Stimulated activated CD8-positive, alpha-beta memory T cell treated with anti-CD3 and anti-CD28 coated beads, Interleukin-15, amount 100 ng/mL, for 24 hours (primary cell): ENCODE data around the gene JAK3.

Source experiments
- DNase-seq: peaks from one replicate; pipeline ENCODE4 v3.0.0-alpha.2; 2020; ENCODE audit warnings: low read depth

The JAK3 gene

GRCh38 chr19:17840019-17840418, 7.8 kb downstream of the JAK3 start:
- DNase-seq = no peak

- DNase-seq = no peak
Observed at GRCh38 chr19:17837972-17838371, 9.8 kb downstream of the JAK3 start.

- DNase-seq = no peak
Observed at GRCh38 chr19:17836530-17836929, 11.3 kb downstream of the JAK3 start.

- no peak for DNase-seq
Observed at GRCh38 chr19:17835182-17836006, 12.4 kb downstream of the JAK3 start.

GRCh38 chr19:17834350-17835181, 13.2 kb downstream of the JAK3 start:
- no peak for DNase-seq

- DNase-seq = no peak
Observed at GRCh38 chr19:17832443-17833208, 15.2 kb downstream of the JAK3 start.

GRCh38 chr19:17831419-17831888, 16.3 kb downstream of the JAK3 start:
- no peak for DNase-seq

- DNase-seq = peak; percentile 24
Observed at GRCh38 chr19:17830567-17831418, 17.0 kb downstream of the JAK3 start.

GRCh38 chr19:17829855-17830566, 17.8 kb downstream of the JAK3 start:
- DNase-seq = no peak

GRCh38 chr19:17826508-17827056, 21.2 kb downstream of the JAK3 start:
- DNase-seq = no peak

- no peak for DNase-seq
Observed at GRCh38 chr19:17824339-17824738, 23.4 kb downstream of the JAK3 start.

GRCh38 chr19:17821190-17821589, 26.6 kb downstream of the JAK3 start, which contains the start of gene INSL3:
INSL3 (minus strand) TSS chr19:17821519; CDS start chr19:17821506, 13 bp downstream.
- DNase-seq = no peak

GRCh38 chr19:17817668-17818363, 30.0 kb downstream of the JAK3 start:
- no peak for DNase-seq

GRCh38 chr19:17812099-17812498, 35.7 kb downstream of the JAK3 start:
- no peak for DNase-seq

GRCh38 chr19:17811681-17812080, 36.1 kb downstream of the JAK3 start:
- DNase-seq = no peak

GRCh38 chr19:17811103-17811502, 36.7 kb downstream of the JAK3 start:
- no peak for DNase-seq

GRCh38 chr19:17807731-17808316, 40.0 kb downstream of the JAK3 start:
- DNase-seq = no peak

GRCh38 chr19:17806945-17807344, 40.8 kb downstream of the JAK3 start:
- DNase-seq = no peak

- DNase-seq = no peak
Observed at GRCh38 chr19:17805427-17805826, 42.4 kb downstream of the JAK3 start.
